Fibroblast of lung (primary cell): Measurements from ENCODE around the gene EMP3. TPM values are rescaled to one million over a fixed set of nuclear protein-coding genes. Genes with fewer than 3 reads are reported as not detected.

ENCODE experiments used
- DNase-seq, 2 donors: peaks; one replicate each; pipeline versions ENCODE4 v3.0.0 to v3.0.0-alpha.2; 2010; ENCODE audit warnings: low read depth in 2 of 2
- H2AFZ ChIP-seq: 2 replicates; pipeline ENCODE4 v1.5.1; 2012; ENCODE audit warnings: low read length, control low read depth, inconsistent platforms
- H3K27ac ChIP-seq: 2 replicates; pipeline ENCODE4 v1.5.1; 2011; ENCODE audit warnings: low read length, control low read depth; ENCODE audit not compliant: insufficient read depth
- H3K27me3 ChIP-seq: 2 replicates; pipeline ENCODE4 v1.5.1; 2011; ENCODE audit warnings: mild to moderate bottlenecking, low read length; ENCODE audit not compliant: control insufficient read depth, insufficient read depth
- H3K36me3 ChIP-seq: 2 replicates; pipeline ENCODE4 v1.5.1; 2011; ENCODE audit warnings: low read length; ENCODE audit not compliant: control insufficient read depth, insufficient read depth
- H3K4me1 ChIP-seq: 2 replicates; pipeline ENCODE4 v1.5.1; 2011; ENCODE audit warnings: low read length; ENCODE audit not compliant: control insufficient read depth, insufficient read depth; ENCODE audit errors: extremely low read depth
- H3K4me2 ChIP-seq: 2 replicates; pipeline ENCODE4 v1.5.1; 2011; ENCODE audit warnings: low read length, control low read depth; ENCODE audit not compliant: insufficient read depth; ENCODE audit errors: extremely low read depth
- H3K4me3 ChIP-seq, 4 experiments: fragments of 200-600 bp in 1 of 4; sonication (generic) in 1 of 4; replicated peaks in 1 of 4; 2 replicates each; pipeline ENCODE4 v1.5.1; 2011 to 2016; ENCODE audit warnings: low read length in 4 of 4, low read depth in 3 of 4, mild to moderate bottlenecking in 3 of 4, control low read depth in 2 of 4, inconsistent platforms in 1 of 4, mixed read lengths in 1 of 4; ENCODE audit not compliant: insufficient read depth in 1 of 4; ENCODE audit errors: control extremely low read depth in 1 of 4
- H3K79me2 ChIP-seq: 2 replicates; pipeline ENCODE4 v1.5.1; 2012; ENCODE audit warnings: mild to moderate bottlenecking, low read length, inconsistent platforms; ENCODE audit not compliant: control insufficient read depth, insufficient read depth
- H3K9ac ChIP-seq: 2 replicates; pipeline ENCODE4 v1.5.1; 2011; ENCODE audit warnings: mild to moderate bottlenecking, low read length, control low read depth; ENCODE audit not compliant: insufficient read depth
- H3K9me3 ChIP-seq: 2 replicates; pipeline ENCODE4 v1.5.1; 2012; ENCODE audit warnings: low read depth, low read length; ENCODE audit not compliant: control insufficient read depth, insufficient read depth
- H4K20me1 ChIP-seq: 2 replicates; pipeline ENCODE4 v1.5.1; 2011; ENCODE audit warnings: low read length; ENCODE audit not compliant: control insufficient read depth, insufficient read depth; ENCODE audit errors: extremely low read depth
- EZH2 ChIP-seq: IDR thresholded peaks from 2 replicates; pipeline ENCODE4 v1.5.1; 2012; ENCODE audit warnings: low read length, control low read depth, mild to moderate bottlenecking; ENCODE audit errors: missing control alignments
- polyA plus RNA-seq, 2 donors: library from polyadenylated mRNA; depleted of rRNA in 1 of 2; stranded (reverse) in 1 of 2; unstranded in 1 of 2; fragments of >200 nt; gene quantifications; 2 replicates each; pipeline ENCODE4 v1.2.1, GENCODE V29; 2011 to 2012; ENCODE audit warnings: missing spikeins in 1 of 2
- total RNA-seq: library from RNA; depleted of rRNA; stranded (reverse); fragments of >200 nt; gene quantifications from 2 replicates; pipeline ENCODE4 v1.2.1, GENCODE V29; 2014
- TF ChIP-seq, protein P1 (sequence below), 2 donors: IDR thresholded peaks in 1 of 2; conservative IDR thresholded peaks in 1 of 2; 1 replicate in 1 of 2; 2 replicates in 1 of 2; pipeline ENCODE4 v1.5.1; 2011 to 2012; ENCODE audit warnings: low read length in 2 of 2, control low read depth in 1 of 2, inconsistent platforms in 1 of 2, low read depth in 1 of 2, mild to moderate bottlenecking in 1 of 2

The EMP3 gene
- total and polyA plus RNA-seq, 2 donors (not counting 1 experiment from before 2014, with no cell fraction given) = 246 to 303 TPM

DNA sequence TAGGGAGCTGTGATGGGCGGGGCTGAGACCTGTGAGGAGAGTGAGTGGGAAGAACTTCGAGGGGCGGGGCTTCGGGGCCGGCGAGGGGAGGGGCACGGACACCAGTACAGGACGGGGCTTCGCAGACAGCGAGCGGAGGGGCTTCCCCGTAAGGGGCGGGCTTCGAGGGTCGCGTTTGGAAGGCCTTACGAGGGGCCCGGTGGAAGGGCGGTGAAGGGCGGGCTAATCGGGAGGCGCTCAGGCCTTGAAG, 4.1 kb upstream of the EMP3 start:
- TF ChIP-seq, protein P1, sequence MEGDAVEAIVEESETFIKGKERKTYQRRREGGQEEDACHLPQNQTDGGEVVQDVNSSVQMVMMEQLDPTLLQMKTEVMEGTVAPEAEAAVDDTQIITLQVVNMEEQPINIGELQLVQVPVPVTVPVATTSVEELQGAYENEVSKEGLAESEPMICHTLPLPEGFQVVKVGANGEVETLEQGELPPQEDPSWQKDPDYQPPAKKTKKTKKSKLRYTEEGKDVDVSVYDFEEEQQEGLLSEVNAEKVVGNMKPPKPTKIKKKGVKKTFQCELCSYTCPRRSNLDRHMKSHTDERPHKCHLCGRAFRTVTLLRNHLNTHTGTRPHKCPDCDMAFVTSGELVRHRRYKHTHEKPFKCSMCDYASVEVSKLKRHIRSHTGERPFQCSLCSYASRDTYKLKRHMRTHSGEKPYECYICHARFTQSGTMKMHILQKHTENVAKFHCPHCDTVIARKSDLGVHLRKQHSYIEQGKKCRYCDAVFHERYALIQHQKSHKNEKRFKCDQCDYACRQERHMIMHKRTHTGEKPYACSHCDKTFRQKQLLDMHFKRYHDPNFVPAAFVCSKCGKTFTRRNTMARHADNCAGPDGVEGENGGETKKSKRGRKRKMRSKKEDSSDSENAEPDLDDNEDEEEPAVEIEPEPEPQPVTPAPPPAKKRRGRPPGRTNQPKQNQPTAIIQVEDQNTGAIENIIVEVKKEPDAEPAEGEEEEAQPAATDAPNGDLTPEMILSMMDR (conservative IDR thresholded peaks at IDR 0.05 in 1 of 2, IDR thresholded peaks at IDR 0.05 in 1 of 2; ENCODE audit: low read depth in 1 of 2, low read length in 2 of 2) = no peak
- no peak for TF ChIP-seq EZH2
- Histone ChIP-seq H3K9ac (peak overlapping the region; percentile 74), H3K4me2 (peak overlapping the region; percentile 82), H3K27ac (peak overlapping the region; percentile 95), H3K79me2 (peaks cover 8% of the 10 kb centered on the region), H3K4me3 (peak overlapping the region; percentile 49 to 56 (median 54)), H4K20me1 (no peaks in the 10 kb centered on the region), H2AFZ (peak overlapping the region; percentile 91), H3K27me3 (no peaks in the 10 kb centered on the region), H3K9me3 (no peaks in the 10 kb centered on the region), H3K4me1 (peaks cover 14% of the 10 kb centered on the region), H3K36me3 (no peaks in the 10 kb centered on the region)
- peak; percentile 75 to 90 for DNase-seq

DNA sequence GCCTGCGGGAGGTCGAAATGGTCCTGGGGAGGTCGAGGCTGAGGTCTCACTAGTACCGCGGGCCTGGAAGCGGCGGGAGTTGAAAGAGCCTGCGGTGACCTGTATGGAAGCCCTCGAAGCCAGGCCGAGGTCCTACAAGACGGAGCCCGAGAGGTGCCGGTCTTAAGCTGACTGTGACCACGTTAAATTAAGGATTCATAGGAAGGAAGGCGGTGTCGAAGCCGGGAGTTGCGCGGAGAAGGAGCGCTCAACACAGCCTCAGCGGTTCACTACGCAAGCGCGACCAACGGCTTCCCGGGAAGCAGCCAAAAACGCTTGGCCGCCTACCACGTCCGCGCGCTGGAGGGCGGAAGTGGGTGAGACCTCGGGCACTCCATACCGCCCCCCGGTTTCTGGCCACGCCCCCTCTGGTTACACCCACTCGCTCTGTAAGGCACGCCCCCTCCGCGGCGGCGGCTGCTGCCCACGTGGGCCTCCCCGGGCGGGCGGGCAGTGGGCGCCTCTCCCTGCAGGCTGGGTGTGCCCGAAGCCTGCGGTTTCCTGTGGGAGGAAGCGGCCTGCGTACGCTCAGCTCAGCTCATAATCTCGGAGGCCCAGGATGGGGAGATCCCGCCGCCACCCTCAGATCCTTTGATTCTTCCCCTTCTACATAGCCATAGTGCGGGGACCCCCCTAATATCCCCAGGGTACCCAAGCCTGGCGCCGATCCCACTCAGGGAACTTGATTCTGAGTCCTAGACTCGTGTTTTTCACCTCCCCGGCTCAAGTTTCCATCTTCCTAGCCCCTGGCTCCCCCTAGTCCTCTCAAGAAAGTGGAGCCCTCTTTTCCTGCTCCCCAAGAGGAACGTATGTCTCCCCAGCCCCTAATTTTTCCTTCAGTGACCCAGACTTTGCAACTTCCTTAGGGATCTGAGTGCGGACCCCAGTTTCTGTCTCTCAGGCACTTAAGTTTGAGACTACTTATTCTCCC, 3.4 kb upstream of the EMP3 start:
- Histone ChIP-seq H3K4me2 (peak overlapping the region; percentile 88), H3K9ac (peak overlapping the region; percentile 83), H3K9me3 (no peaks in the 10 kb centered on the region), H3K27ac (peak overlapping the region; percentile 96), H3K27me3 (no peaks in the 10 kb centered on the region), H3K79me2 (peaks cover 14% of the 10 kb centered on the region), H3K4me1 (peaks cover 14% of the 10 kb centered on the region), H2AFZ (peak overlapping the region; percentile 91), H4K20me1 (no peaks in the 10 kb centered on the region), H3K4me3 (peak overlapping the region; percentile 49 to 56 (median 54)), H3K36me3 (no peaks in the 10 kb centered on the region)
- DNase-seq = peak; percentile 98 to 99
- TF ChIP-seq, protein P1 (conservative IDR thresholded peaks at IDR 0.05 in 1 of 2, IDR thresholded peaks at IDR 0.05 in 1 of 2; ENCODE audit: low read depth in 1 of 2, low read length in 2 of 2) = no peak
- TF ChIP-seq EZH2 = no peak

DNA sequence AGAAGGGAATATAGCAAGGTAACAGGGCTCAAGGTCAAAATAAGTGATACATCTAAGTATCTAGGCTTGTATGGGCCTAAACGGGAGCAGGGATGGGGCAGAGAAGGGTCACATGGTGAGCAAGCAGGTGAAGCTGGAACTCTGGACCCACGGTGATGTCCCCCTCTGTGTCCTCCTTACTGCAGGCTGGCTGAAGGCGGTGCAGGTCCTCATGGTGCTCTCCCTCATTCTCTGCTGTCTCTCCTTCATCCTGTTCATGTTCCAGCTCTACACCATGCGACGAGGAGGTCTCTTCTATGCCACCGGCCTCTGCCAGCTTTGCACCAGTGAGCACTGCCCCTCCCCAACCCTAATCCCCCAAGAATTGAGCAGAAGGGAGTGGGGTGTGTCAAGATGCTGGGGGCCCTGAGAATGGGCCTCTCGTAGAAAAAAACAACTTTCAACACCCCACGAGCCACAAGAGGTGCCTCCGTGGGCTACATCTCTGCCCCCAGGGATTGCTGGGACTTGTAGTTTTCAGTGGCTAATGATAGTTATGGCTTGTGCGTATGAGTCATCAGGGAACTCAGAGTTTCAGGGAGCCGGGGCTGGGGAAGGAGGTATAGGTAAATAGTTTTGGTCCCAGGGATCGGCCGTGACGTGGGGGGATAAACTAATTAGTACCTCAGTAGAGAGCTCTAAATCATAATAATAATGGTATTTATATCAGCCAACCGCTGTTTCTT, 4.0 kb downstream of the EMP3 start:
- H3K36me3 ChIP-seq = peaks cover 19% of the 10 kb centered on the region
- H3K79me2 ChIP-seq = peaks cover 40% of the 10 kb centered on the region
- H3K9ac ChIP-seq = no peak overlapping the region
- H3K4me2 ChIP-seq = peak overlapping the region; percentile 48
- H3K4me3 ChIP-seq = peak overlapping the region in 2 of 4 experiments; percentile 2 to 9
- H4K20me1 ChIP-seq = no peaks in the 10 kb centered on the region
- DNase-seq = peak; percentile 47 to 65
- H3K27me3 ChIP-seq = no peaks in the 10 kb centered on the region
- H3K27ac ChIP-seq = no peak overlapping the region
- H3K4me1 ChIP-seq = peaks cover 27% of the 10 kb centered on the region
- no peak overlapping the region for H2AFZ ChIP-seq
- no peaks in the 10 kb centered on the region for H3K9me3 ChIP-seq
- TF ChIP-seq EZH2 = no peak
- TF ChIP-seq, protein P1 (conservative IDR thresholded peaks at IDR 0.05 in 1 of 2, IDR thresholded peaks at IDR 0.05 in 1 of 2; ENCODE audit: low read depth in 1 of 2, low read length in 2 of 2) = no peak
